OCI-LY3 (cell line): ENCODE measurements around the gene ATP10A.
"Not testable (repeated sequence)": the region's sequence is repeated elsewhere in the genome, so short reads cannot be mapped to it uniquely, and the experiment has no call there.

Experiments
- H2AFZ ChIP-seq: fragments of 200-600, 300-600 bp; shearing (Covaris generic); 2 replicates; pipeline ENCODE4 v1.6.0; 2014; ENCODE audit warnings: antibody characterized with exemption, low read depth, low read length
- H3K27ac ChIP-seq: fragments of 200-600, 300-600 bp; sonication (generic); 2 replicates; pipeline ENCODE4 v1.5.1; 2014; ENCODE audit warnings: mild to moderate bottlenecking, low read length, moderate library complexity, mixed read lengths
- H3K27me3 ChIP-seq: fragments of 200-600, 300-600 bp; sonication (generic); 2 replicates; pipeline ENCODE4 v1.6.1; 2014; ENCODE audit warnings: low read depth, low read length, mixed read lengths
- H3K36me3 ChIP-seq: fragments of 200-600, 300-600 bp; sonication (generic); replicated peaks from 2 replicates; pipeline ENCODE3; 2014; ENCODE audit warnings: low read depth, low read length, mixed read lengths
- H3K4me1 ChIP-seq: fragments of 300-600, 200-600 bp; sonication (generic); 2 replicates; pipeline ENCODE4 v1.6.1; 2014; ENCODE audit warnings: low read length, mixed read lengths
- H3K4me2 ChIP-seq: fragments of 200-600, 300-600 bp; sonication (generic); 2 replicates; pipeline ENCODE4 v1.6.1; 2014; ENCODE audit warnings: low read length, mixed read lengths
- H3K4me3 ChIP-seq: fragments of 300-600, 200-600 bp; sonication (generic); 2 replicates; pipeline ENCODE4 v1.5.1; 2014; ENCODE audit warnings: antibody characterized with exemption, mild to moderate bottlenecking, low read length, moderate library complexity
- H3K79me2 ChIP-seq: fragments of 300-600, 200-600 bp; shearing (Covaris generic); 2 replicates; pipeline ENCODE4 v1.6.1; 2014; ENCODE audit warnings: mild to moderate bottlenecking, low read length, mixed read lengths
- H3K9ac ChIP-seq: fragments of 300-600, 200-600 bp; shearing (Covaris generic); 2 replicates; pipeline ENCODE4 v1.6.0; 2014; ENCODE audit warnings: mild to moderate bottlenecking, low read length, moderate library complexity
- H3K9me3 ChIP-seq: fragments of 200-600, 300-600 bp; shearing (Covaris generic); 2 replicates; pipeline ENCODE4 v1.6.1; 2014; ENCODE audit warnings: low read length, mixed read lengths; ENCODE audit not compliant: insufficient read depth
- H4K20me1 ChIP-seq: fragments of 200-600, 300-600 bp; sonication (generic); 2 replicates; pipeline ENCODE4 v1.6.1; 2016; ENCODE audit warnings: low read length, mixed read lengths; ENCODE audit not compliant: insufficient read depth
- CTCF ChIP-seq: fragments of 200-600, 300-600 bp; sonication (generic); IDR thresholded peaks from 2 replicates; pipeline ENCODE4 v1.5.1; 2014; ENCODE audit warnings: antibody characterized with exemption, low read length, low read depth
- EZH2phosphoT487 ChIP-seq: fragments of 200-600 bp; shearing (Covaris generic); IDR thresholded peaks from 2 replicates; pipeline ENCODE4 v1.6.1; 2018; ENCODE audit warnings: antibody characterized with exemption, mixed run types, low read depth

ATP10A gene

GRCh38 chr15:25859838-25860645 is 3.1 kb downstream of the ATP10A start:
- Histone ChIP-seq H3K4me1 (no peaks in the 10 kb centered on the region), H3K27me3 (no peaks in the 10 kb centered on the region)

GRCh38 chr15:25858952-25859760 is 4.0 kb downstream of the ATP10A start:
- Histone ChIP-seq H2AFZ (no peak overlapping the region), H3K27me3 (no peaks in the 10 kb centered on the region), H3K4me1 (no peaks in the 10 kb centered on the region), H3K27ac (no peak overlapping the region), H3K4me2 (no peak overlapping the region), H3K4me3 (no peak overlapping the region), H3K79me2 (no peaks in the 10 kb centered on the region), H3K9ac (no peak overlapping the region), H4K20me1 (no peaks in the 10 kb centered on the region), H3K9me3 (no peaks in the 10 kb centered on the region), H3K36me3 (no peaks in the 10 kb centered on the region)
- TF ChIP-seq EZH2phosphoT487 (no peak), CTCF (no peak)

More at GRCh38 chr15:25859838-25860645, 3.1 kb downstream of the ATP10A start:
- Histone ChIP-seq H3K4me2 (no peak overlapping the region), H3K4me3 (no peak overlapping the region), H3K36me3 (no peaks in the 10 kb centered on the region), H3K79me2 (no peaks in the 10 kb centered on the region), H3K27ac (no peak overlapping the region), H4K20me1 (no peaks in the 10 kb centered on the region), H3K9me3 (no peaks in the 10 kb centered on the region), H3K9ac (no peak overlapping the region), H2AFZ (no peak overlapping the region)
- TF ChIP-seq EZH2phosphoT487 (no peak), CTCF (no peak)

- H3K36me3 ChIP-seq, H3K4me3 ChIP-seq, H3K9ac ChIP-seq, H4K20me1 ChIP-seq, H3K4me1 ChIP-seq, H2AFZ ChIP-seq, H3K9me3 ChIP-seq, H3K27me3 ChIP-seq, H3K27ac ChIP-seq, H3K4me2 ChIP-seq, H3K79me2 ChIP-seq: not testable (repeated sequence)
These were observed 7.1 kb downstream of the ATP10A start for GRCh38 chr15:25856059-25856458.

GRCh38 chr15:25852661-25853524 is 10.2 kb downstream of the ATP10A start:
- peaks cover 14% of the 10 kb centered on the region for H3K4me1 ChIP-seq
- H3K27me3 ChIP-seq, result no peaks in the 10 kb centered on the region
- no peak overlapping the region for H2AFZ ChIP-seq
- no peak overlapping the region for H3K4me3 ChIP-seq
- H4K20me1 ChIP-seq, result no peaks in the 10 kb centered on the region
- TF ChIP-seq CTCF, result no peak
- no peak for TF ChIP-seq EZH2phosphoT487
- no peak overlapping the region for H3K27ac ChIP-seq
- no peaks in the 10 kb centered on the region for H3K79me2 ChIP-seq
- H3K4me2 ChIP-seq, result no peak overlapping the region
- H3K9me3 ChIP-seq, result no peaks in the 10 kb centered on the region
- H3K36me3 ChIP-seq, result no peaks in the 10 kb centered on the region
- H3K9ac ChIP-seq, result no peak overlapping the region
